ENCODE measurements around the gene DNM2.

The DNM2 gene

GRCh38 chr19:10747674-10748073 lies 29.8 kb downstream of the DNM2 start:
- Histone ChIP-seq H3K9me3 (ENCODE audit: control insufficient read depth, insufficient read depth, low read length) (no peaks in the 10 kb centered on the region), H3K9me2 (replicated peaks; ENCODE audit: control insufficient read depth, low read length) (no peaks in the 10 kb centered on the region), H3K79me2 (ENCODE audit: control insufficient read depth, low read length) (peaks cover 96% of the 10 kb centered on the region), H3K36me3 (ENCODE audit: control insufficient read depth, low read length) (no peaks in the 10 kb centered on the region), H3K27me3 (ENCODE audit: control insufficient read depth, low read length) (no peaks in the 10 kb centered on the region), H3F3A (ENCODE audit: control insufficient read depth, insufficient read depth) (no peaks in the 10 kb centered on the region), H3K4me2 (ENCODE audit: low read length) (no peak overlapping the region), H3K4me3 (ENCODE audit: low read length) (no peak overlapping the region), H4K20me1 (ENCODE audit: control insufficient read depth, insufficient read depth, low read depth, low read length) (peaks cover 6% of the 10 kb centered on the region), H3K27ac (ENCODE audit: low read depth, low read length) (no peak overlapping the region), H3K4me1 (ENCODE audit: control insufficient read depth, low read length) (peaks cover 20% of the 10 kb centered on the region)
- TF ChIP-seq EZH2phosphoT487 (IDR thresholded peaks at IDR 0.05; ENCODE audit: borderline replicate concordance, low read length) (no peak), CTCF (IDR thresholded peaks at IDR 0.05; ENCODE audit: low read depth, low read length, poor library complexity, severe bottlenecking) (no peak)

GRCh38 chr19:10748195-10748926 lies 30.5 kb downstream of the DNM2 start:
- TF ChIP-seq CTCF (IDR thresholded peaks at IDR 0.05; ENCODE audit: low read depth, low read length, poor library complexity, severe bottlenecking), result no peak
- TF ChIP-seq EZH2phosphoT487 (IDR thresholded peaks at IDR 0.05; ENCODE audit: borderline replicate concordance, low read length), result no peak
- H3K4me3 ChIP-seq (ENCODE audit: low read length), result no peak overlapping the region
- H4K20me1 ChIP-seq (ENCODE audit: control insufficient read depth, insufficient read depth, low read depth, low read length), result peaks cover 7% of the 10 kb centered on the region; the same call in 1 of the 2 replicates
- H3K4me1 ChIP-seq (ENCODE audit: control insufficient read depth, low read length), result peaks cover 24% of the 10 kb centered on the region
- H3K27me3 ChIP-seq (ENCODE audit: control insufficient read depth, low read length), result no peaks in the 10 kb centered on the region
- no peak overlapping the region for H3K4me2 ChIP-seq (ENCODE audit: low read length)
- no peaks in the 10 kb centered on the region for H3K9me2 ChIP-seq (replicated peaks; ENCODE audit: control insufficient read depth, low read length)
- H3K27ac ChIP-seq (ENCODE audit: low read depth, low read length), result no peak overlapping the region
- H3F3A ChIP-seq (ENCODE audit: control insufficient read depth, insufficient read depth), result no peaks in the 10 kb centered on the region
- peaks cover 94% of the 10 kb centered on the region for H3K79me2 ChIP-seq (ENCODE audit: control insufficient read depth, low read length)
- H3K36me3 ChIP-seq (ENCODE audit: control insufficient read depth, low read length), result no peaks in the 10 kb centered on the region
- no peaks in the 10 kb centered on the region for H3K9me3 ChIP-seq (ENCODE audit: control insufficient read depth, insufficient read depth, low read length)

DNA sequence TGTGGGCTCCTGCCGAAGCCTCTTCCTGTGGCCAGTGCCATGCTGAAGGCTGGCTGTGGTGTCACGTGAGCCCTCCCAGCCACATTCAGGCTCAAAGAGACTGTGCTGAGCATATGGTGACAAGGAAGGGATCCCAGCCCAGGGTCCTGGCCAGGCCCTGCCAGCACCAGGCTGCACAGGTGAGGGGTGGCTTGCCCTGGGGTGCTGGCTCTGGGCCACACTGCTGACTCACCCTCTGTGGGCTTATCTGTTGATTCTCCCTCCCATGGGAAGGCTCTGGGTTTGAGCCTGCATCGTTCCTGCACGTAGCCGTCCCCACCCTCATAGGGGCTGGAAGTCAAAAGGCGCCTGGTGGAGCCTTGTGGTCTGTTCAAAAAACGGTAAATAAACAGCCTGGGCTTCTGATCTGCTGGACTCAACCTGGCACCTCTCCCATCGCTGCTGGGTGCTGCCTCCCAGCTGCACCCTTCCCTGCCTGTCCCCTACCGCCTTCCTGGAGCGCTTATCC lies 31.1 kb downstream of the DNM2 start:
- TF ChIP-seq EZH2phosphoT487 (IDR thresholded peaks at IDR 0.05; ENCODE audit: borderline replicate concordance, low read length) (no peak), CTCF (IDR thresholded peaks at IDR 0.05; ENCODE audit: low read depth, low read length, poor library complexity, severe bottlenecking) (no peak)
- Histone ChIP-seq H3K9me3 (ENCODE audit: control insufficient read depth, insufficient read depth, low read length) (no peaks in the 10 kb centered on the region), H3K4me1 (ENCODE audit: control insufficient read depth, low read length) (peaks cover 24% of the 10 kb centered on the region), H3K36me3 (ENCODE audit: control insufficient read depth, low read length) (no peaks in the 10 kb centered on the region), H3K27me3 (ENCODE audit: control insufficient read depth, low read length) (no peaks in the 10 kb centered on the region), H3K4me3 (ENCODE audit: low read length) (no peak overlapping the region), H3K27ac (ENCODE audit: low read depth, low read length) (no peak overlapping the region), H3K4me2 (ENCODE audit: low read length) (no peak overlapping the region), H3K9me2 (replicated peaks; ENCODE audit: control insufficient read depth, low read length) (no peaks in the 10 kb centered on the region), H3F3A (ENCODE audit: control insufficient read depth, insufficient read depth) (no peaks in the 10 kb centered on the region), H4K20me1 (ENCODE audit: control insufficient read depth, insufficient read depth, low read depth, low read length) (peaks cover 7% of the 10 kb centered on the region; the same call in 1 of the 2 replicates), H3K79me2 (ENCODE audit: control insufficient read depth, low read length) (peaks cover 96% of the 10 kb centered on the region)
